ENCODE results near the gene TMEM63A.
"Not testable (repeated sequence)": the region's sequence is repeated elsewhere in the genome, so short reads cannot be mapped to it uniquely, and the experiment has no call there.

Gene TMEM63A

DNA sequence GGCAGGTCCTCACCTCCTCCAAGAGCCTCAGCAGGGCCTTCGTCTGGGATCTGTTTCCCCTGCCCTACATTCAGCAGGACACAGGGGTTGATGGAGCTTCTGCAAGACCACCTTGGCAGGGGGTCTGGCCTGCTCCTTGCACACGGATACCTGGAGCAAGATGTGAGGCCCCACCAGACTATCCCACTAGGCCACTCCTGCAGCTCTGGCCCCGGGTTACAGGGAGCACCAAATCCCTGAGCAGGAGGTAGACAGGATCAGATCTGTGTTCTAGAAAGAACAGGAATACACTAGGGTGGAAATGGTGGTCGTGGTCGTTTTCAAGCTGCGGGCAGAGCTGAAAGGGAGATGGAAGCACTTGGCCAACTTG lies 38.8 kb downstream of the TMEM63A start:
- TF ChIP-seq, protein P1, sequence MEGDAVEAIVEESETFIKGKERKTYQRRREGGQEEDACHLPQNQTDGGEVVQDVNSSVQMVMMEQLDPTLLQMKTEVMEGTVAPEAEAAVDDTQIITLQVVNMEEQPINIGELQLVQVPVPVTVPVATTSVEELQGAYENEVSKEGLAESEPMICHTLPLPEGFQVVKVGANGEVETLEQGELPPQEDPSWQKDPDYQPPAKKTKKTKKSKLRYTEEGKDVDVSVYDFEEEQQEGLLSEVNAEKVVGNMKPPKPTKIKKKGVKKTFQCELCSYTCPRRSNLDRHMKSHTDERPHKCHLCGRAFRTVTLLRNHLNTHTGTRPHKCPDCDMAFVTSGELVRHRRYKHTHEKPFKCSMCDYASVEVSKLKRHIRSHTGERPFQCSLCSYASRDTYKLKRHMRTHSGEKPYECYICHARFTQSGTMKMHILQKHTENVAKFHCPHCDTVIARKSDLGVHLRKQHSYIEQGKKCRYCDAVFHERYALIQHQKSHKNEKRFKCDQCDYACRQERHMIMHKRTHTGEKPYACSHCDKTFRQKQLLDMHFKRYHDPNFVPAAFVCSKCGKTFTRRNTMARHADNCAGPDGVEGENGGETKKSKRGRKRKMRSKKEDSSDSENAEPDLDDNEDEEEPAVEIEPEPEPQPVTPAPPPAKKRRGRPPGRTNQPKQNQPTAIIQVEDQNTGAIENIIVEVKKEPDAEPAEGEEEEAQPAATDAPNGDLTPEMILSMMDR (conservative IDR thresholded peaks at IDR 0.05; ENCODE audit: low read length) = no peak

DNA sequence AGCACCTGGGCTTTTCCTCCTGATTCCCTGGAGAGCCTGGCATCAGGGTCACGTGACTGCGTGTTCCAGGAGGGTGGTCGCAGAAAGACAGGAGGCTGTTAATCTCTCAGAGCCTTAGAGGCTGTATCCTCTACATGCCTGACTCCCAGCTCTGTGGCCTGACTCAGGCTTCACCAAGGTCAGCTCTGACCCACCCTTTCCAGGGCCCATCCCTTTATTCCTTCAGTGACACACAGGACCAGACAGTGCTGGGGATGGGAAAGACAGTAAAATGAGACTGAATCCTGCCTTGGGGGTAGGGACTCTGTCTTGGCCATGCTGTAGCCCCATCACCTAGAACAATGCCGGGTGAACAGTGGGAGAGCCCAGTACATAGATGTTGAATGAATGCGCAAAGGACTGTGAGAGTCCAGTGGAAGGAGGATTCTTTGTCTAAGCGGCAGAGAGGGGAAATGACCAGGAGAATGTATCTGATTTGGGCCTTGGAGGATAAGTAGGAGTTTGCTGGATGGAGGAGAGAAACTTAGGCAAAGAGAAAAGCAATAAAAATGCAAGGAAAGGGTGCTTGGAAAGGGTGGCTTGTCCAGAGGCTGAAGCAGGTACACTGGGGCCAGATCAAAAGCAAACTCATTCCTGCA lies 39.3 kb downstream of the TMEM63A start:
- H3K4me3 ChIP-seq (ENCODE audit: low read length) = no peak overlapping the region
- TF ChIP-seq, protein P1 (conservative IDR thresholded peaks at IDR 0.05; ENCODE audit: low read length) = no peak
- no peak for DNase-seq (ENCODE audit: low read depth)

More for the DNA sequence above, 38.8 kb downstream of the TMEM63A start:
- no peak overlapping the region for H3K4me3 ChIP-seq (ENCODE audit: low read length)
- no peak for DNase-seq (ENCODE audit: low read depth)

DNA sequence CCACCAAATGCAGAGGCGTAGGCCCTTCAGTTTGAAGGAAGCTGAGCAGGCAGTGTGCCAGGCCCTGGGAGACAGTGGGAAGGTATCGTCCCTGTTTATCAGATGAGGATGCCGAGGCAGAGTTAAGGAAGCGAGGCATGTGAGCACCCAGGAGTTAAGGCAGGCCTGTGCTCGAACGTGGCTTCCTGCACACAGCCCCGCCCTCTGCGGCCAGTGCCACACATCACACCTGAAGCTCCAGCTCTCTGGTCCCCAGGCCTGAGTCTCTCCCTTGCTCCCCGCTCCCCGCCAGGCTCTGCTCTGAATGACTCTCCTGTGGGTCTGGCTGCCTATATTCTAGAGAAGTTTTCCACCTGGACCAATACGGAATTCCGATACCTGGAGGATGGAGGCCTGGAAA lies 40.1 kb downstream of the TMEM63A start:
- TF ChIP-seq, protein P1 (conservative IDR thresholded peaks at IDR 0.05; ENCODE audit: low read length) = no peak
- DNase-seq (ENCODE audit: low read depth) = no peak
- no peak overlapping the region for H3K4me3 ChIP-seq (ENCODE audit: low read length)

DNA sequence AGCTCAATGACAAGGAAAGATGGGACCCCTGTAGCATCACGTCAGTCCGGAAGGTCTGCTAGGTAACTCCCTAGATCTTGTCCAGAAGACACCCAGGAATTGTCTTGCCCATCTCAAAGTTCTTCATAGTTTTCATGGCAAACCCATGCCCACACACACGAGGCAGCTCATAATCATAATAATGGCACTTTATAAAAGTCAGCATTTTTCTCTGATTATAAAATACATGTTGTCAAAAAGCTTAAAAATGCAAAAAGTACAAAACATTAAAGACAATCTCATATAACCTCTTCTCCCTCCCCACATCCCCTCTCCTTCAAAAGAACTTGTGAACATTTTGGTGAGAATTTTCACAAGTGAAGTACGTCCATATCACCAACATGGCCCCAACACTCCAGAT lies 41.5 kb downstream of the TMEM63A start:
- no peak for DNase-seq (ENCODE audit: low read depth)
- no peak overlapping the region for H3K4me3 ChIP-seq (ENCODE audit: low read length)
- TF ChIP-seq, protein P1 (conservative IDR thresholded peaks at IDR 0.05; ENCODE audit: low read length) = no peak

DNA sequence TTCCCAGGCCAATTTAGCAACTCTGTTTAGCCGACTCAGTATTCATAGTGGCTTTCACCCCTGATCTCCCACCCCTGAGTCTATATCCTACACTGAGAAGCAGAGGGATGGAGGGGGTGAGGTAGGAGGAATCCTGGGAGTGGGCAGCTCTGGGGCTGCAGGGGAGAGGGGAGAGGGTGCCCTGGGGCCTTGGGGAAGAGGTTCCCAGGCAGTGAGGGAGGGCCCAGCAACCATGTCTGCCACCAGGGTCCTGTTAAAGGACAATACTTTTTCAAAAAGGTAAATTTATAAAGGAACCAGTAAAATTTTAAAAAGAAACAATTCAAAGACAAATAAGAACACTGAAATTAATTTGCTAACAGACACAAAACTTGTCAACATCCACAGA lies 42.0 kb downstream of the TMEM63A start:
- no peak overlapping the region for H3K4me3 ChIP-seq (ENCODE audit: low read length)
- no peak for DNase-seq (ENCODE audit: low read depth)
- TF ChIP-seq, protein P1 (conservative IDR thresholded peaks at IDR 0.05; ENCODE audit: low read length) = no peak

DNA sequence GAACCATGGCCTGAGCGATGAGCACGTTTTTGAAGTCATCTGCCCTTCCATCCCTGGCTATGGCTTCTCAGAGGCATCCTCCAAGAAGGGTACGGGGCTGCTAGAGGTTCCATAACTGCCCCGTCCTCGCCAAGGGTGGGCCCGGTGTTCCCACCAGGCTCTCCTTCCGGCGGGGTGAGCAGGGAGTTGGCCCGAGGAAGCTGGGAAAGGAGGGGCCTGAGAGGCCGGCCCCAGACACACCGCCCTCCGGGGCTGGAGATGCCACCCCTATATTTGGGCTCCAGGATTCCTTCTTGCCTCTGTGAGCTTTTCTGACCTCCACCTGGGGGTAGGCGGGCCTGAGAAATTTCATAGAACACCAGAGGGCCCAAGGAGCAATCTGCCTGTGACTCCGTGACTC lies 43.4 kb downstream of the TMEM63A start:
- TF ChIP-seq, protein P1 (conservative IDR thresholded peaks at IDR 0.05; ENCODE audit: low read length) = no peak
- no peak for DNase-seq (ENCODE audit: low read depth)
- no peak overlapping the region for H3K4me3 ChIP-seq (ENCODE audit: low read length)

DNA sequence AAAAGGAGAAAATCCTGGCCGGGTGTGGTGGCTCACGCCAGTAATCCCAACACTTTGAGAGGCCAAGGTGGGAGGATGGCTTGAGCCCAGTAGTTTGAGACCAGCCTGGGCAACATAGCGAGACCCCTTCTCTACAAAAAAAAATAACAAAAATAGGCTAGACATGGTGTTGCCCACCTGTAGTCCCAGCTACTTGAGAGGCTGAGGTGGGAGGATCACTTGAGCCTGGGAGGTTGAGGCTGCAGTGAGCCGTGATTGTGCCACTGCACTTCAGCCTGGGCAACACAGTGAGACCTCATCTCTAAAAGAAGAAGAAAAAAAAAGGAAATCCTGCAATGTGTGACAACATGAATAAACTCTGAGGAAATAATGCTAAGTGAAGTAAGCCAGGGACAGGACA lies 45.9 kb downstream of the TMEM63A start:
- H3K4me3 ChIP-seq (ENCODE audit: low read length); DNase-seq (ENCODE audit: low read depth): not testable (repeated sequence)

DNA sequence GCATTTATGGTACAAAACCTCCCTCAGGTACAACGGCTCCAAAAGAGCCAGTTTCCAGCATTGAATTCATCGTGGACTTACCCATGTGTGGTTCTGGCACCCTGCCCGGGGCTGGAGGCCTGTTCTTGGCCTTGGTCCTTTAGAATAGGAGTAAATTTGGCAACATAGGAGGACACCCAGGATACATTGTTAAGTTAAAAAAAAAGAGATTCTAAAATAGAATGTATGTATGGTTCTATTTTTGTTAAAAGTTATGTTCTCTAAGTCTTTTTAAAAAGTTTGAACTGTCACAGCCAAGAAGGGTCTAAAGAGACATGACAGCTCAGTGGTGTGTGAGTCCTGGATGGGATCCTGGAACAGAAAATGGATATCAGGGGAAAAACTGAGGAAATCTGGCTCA lies 46.3 kb downstream of the TMEM63A start:
- TF ChIP-seq, protein P1 (conservative IDR thresholded peaks at IDR 0.05; ENCODE audit: low read length) = no peak
- DNase-seq (ENCODE audit: low read depth) = peak; percentile 69
- no peak overlapping the region for H3K4me3 ChIP-seq (ENCODE audit: low read length)

Data from AG10803 (cell line).